Right atrium auricular region (tissue), 2 donors: ENCODE data around the gene CPA3. TPM values are rescaled to one million over a fixed set of nuclear protein-coding genes. Genes with fewer than 3 reads are reported as not detected.

ENCODE experiments used
- DNase-seq: peaks from one replicate; pipeline ENCODE4 v3.0.0-alpha.2; 2019; ENCODE audit warnings: low spot score
- H3K27ac ChIP-seq, 2 donors: fragments of 200-600 bp; sonication (generic); 1 replicate in 1 of 2; 2 replicates in 1 of 2; pipeline ENCODE4 v1.5.1; 2016 to 2019
- H3K27me3 ChIP-seq, 2 donors: fragments of 200-600 bp; sonication (generic); one replicate each; pipeline versions ENCODE4 v1.5.1 to v1.6.0; 2017 to 2019
- H3K36me3 ChIP-seq: fragments of 200-600 bp; sonication (generic); one replicate; pipeline ENCODE4 v1.5.1; 2016
- H3K4me1 ChIP-seq, 2 donors: fragments of 200-600 bp; sonication (generic); one replicate each; pipeline versions ENCODE4 v1.5.1 to v1.6.0; 2017 to 2019
- H3K4me3 ChIP-seq, 2 donors: fragments of 200-600 bp; sonication (generic); 1 replicate in 1 of 2; 2 replicates in 1 of 2; pipeline ENCODE4 v1.5.1; 2017 to 2019; ENCODE audit warnings: mild to moderate bottlenecking in 1 of 2, moderate library complexity in 1 of 2
- H3K9me3 ChIP-seq, 2 donors: fragments of 200-600 bp; sonication (generic); one replicate each; pipeline ENCODE4 v1.5.1; 2019
- CTCF ChIP-seq, 2 donors: fragments of 200-600 bp; sonication (generic); IDR thresholded peaks; one replicate each; pipeline ENCODE4 v1.5.1; 2019; ENCODE audit warnings: antibody characterized with exemption in 2 of 2
- total RNA-seq, 2 donors: library from RNA; depleted of rRNA; stranded (reverse); fragments of >200 nt; gene quantifications; one replicate each; pipeline ENCODE4 v1.1.0, GENCODE V29; 2016

CPA3 gene
- total RNA-seq, 2 donors from 2014 or later: 1.3 to 5.1 TPM

GRCh38 chr3:148878095-148878494 lies 13.0 kb downstream of the CPA3 start:
- H3K36me3 ChIP-seq: no peaks in the 10 kb centered on the region
- H3K4me3 ChIP-seq: no peak overlapping the region
- no peak for TF ChIP-seq CTCF (IDR thresholded peaks at IDR 0.05)
- H3K4me1 ChIP-seq: no peaks in the 10 kb centered on the region
- no peaks in the 10 kb centered on the region for H3K27me3 ChIP-seq
- H3K9me3 ChIP-seq: no peaks in the 10 kb centered on the region
- no peak overlapping the region for H3K27ac ChIP-seq
- no peak for DNase-seq

GRCh38 chr3:148879256-148879655 lies 14.2 kb downstream of the CPA3 start:
- H3K36me3 ChIP-seq: no peaks in the 10 kb centered on the region
- H3K4me1 ChIP-seq: no peaks in the 10 kb centered on the region
- TF ChIP-seq CTCF (IDR thresholded peaks at IDR 0.05): no peak
- H3K9me3 ChIP-seq: no peaks in the 10 kb centered on the region
- no peak for DNase-seq
- H3K4me3 ChIP-seq: no peak overlapping the region
- no peak overlapping the region for H3K27ac ChIP-seq
- H3K27me3 ChIP-seq: no peaks in the 10 kb centered on the region

GRCh38 chr3:148880681-148881080 lies 15.6 kb downstream of the CPA3 start:
- no peak overlapping the region for H3K4me3 ChIP-seq
- no peak overlapping the region for H3K27ac ChIP-seq
- no peaks in the 10 kb centered on the region for H3K9me3 ChIP-seq
- DNase-seq: no peak
- no peak for TF ChIP-seq CTCF (IDR thresholded peaks at IDR 0.05)
- H3K4me1 ChIP-seq: no peaks in the 10 kb centered on the region
- H3K27me3 ChIP-seq: no peaks in the 10 kb centered on the region
- no peaks in the 10 kb centered on the region for H3K36me3 ChIP-seq

- Histone ChIP-seq H3K4me1 (no peaks in the 10 kb centered on the region), H3K9me3 (no peaks in the 10 kb centered on the region), H3K27me3 (no peaks in the 10 kb centered on the region), H3K36me3 (no peaks in the 10 kb centered on the region), H3K4me3 (no peak overlapping the region), H3K27ac (no peak overlapping the region)
- DNase-seq: no peak
- TF ChIP-seq CTCF (IDR thresholded peaks at IDR 0.05): no peak
Observed at GRCh38 chr3:148881286-148881685, 16.2 kb downstream of the CPA3 start.

GRCh38 chr3:148882288-148882687 lies 17.2 kb downstream of the CPA3 start:
- H3K27ac ChIP-seq: no peak overlapping the region
- H3K9me3 ChIP-seq: no peaks in the 10 kb centered on the region
- H3K27me3 ChIP-seq: no peaks in the 10 kb centered on the region
- H3K36me3 ChIP-seq: no peaks in the 10 kb centered on the region
- H3K4me1 ChIP-seq: no peaks in the 10 kb centered on the region
- H3K4me3 ChIP-seq: no peak overlapping the region
- DNase-seq: no peak
- no peak for TF ChIP-seq CTCF (IDR thresholded peaks at IDR 0.05)

- no peak for TF ChIP-seq CTCF (IDR thresholded peaks at IDR 0.05)
- no peak for DNase-seq
- Histone ChIP-seq H3K4me3 (no peak overlapping the region), H3K27me3 (no peaks in the 10 kb centered on the region), H3K36me3 (no peaks in the 10 kb centered on the region), H3K9me3 (no peaks in the 10 kb centered on the region), H3K27ac (no peak overlapping the region), H3K4me1 (no peaks in the 10 kb centered on the region)
Observed at GRCh38 chr3:148883163-148883562, 18.1 kb downstream of the CPA3 start.
